Upper lobe of right lung (tissue), 1 donor: Measurements from ENCODE around the gene GLIS1. TPM values are rescaled to one million over a fixed set of nuclear protein-coding genes. Genes with fewer than 3 reads are reported as not detected.

Experiments used
- ATAC-seq: fragments of 200-7000 bp; cut with Tn5 transposase; one replicate; pipeline ENCODE4 v1.9.1; 2020; ENCODE audit warnings: mild to moderate bottlenecking, moderate library complexity
- DNase-seq: peaks from one replicate; pipeline ENCODE4 v3.0.0-alpha.2; 2020
- H3K27ac ChIP-seq: fragments of 200-600 bp; one replicate; pipeline ENCODE4 v1.8.0; 2022
- H3K27me3 ChIP-seq: fragments of 200-600 bp; one replicate; pipeline ENCODE4 v1.8.0; 2022; ENCODE audit warnings: mild to moderate bottlenecking
- H3K36me3 ChIP-seq: fragments of 200-600 bp; one replicate; pipeline ENCODE4 v1.8.0; 2022
- H3K4me1 ChIP-seq: fragments of 200-600 bp; one replicate; pipeline ENCODE4 v1.8.0; 2022
- H3K4me3 ChIP-seq: fragments of 200-600 bp; one replicate; pipeline ENCODE4 v1.8.0; 2022; ENCODE audit warnings: mild to moderate bottlenecking
- H3K9me3 ChIP-seq: fragments of 200-600 bp; one replicate; pipeline ENCODE4 v1.8.0; 2022
- intact Hi-C: fragments of 100-400 bp; cut with DNase I; formaldehyde crosslinking; loops from one replicate; pipeline ENCODE4 v1.11.0; 2022
- total RNA-seq: library from RNA; stranded (reverse); fragmentation: NEBNext Ultra II Directional; extraction: Animal tissue kit (Norgen Biotek cat#: 25700); gene quantifications from one replicate; pipeline ENCODE4 v1.2.1, GENCODE V29; 2021
- TF ChIP-seq, protein P1 (sequence below): fragments of 200-600 bp; IDR thresholded peaks from one replicate; pipeline ENCODE4 v1.8.0; 2022; ENCODE audit warnings: antibody characterized with exemption
- donor health status: DM: no; HTN: yes; CAD: no; lungs with severe emphysema.

The GLIS1 gene
- total RNA-seq, 1 donor from 2014 or later: 0.14 TPM

DNA sequence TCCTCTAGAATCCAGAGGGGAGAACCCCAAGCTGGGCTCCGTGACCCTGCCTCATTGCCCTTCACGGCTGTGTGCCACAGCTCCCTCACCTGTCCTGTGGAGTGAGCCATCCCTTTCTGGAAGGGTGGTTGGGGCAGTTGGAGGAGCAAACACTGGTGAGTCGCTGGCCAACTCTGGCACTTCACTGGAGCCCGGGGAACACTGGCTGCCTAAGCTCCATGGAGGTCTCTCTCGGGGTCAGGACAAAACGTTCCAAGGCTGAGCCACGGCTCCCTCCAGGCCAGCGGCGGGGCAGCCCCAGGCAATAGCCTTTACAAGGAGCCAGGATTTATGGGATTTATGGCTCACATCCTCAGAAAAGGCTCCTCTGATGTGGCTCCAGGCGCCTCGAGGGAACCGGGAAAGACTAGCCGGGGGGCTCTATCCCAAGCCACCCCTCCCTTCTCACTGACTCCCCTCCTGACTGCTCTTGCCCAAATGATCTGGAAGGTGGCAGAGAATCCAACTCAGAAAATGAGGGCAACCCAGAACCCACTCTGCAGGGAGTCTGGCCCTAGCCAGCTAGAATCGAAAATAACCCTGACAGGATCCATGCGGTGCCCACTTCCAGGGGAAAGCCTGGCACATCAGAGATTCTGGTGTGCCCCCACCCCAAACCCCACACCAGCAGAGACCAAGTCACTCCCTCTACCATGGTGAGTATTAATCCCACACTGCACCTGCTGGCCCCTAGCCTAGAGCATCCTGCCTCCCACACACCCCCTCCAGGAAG is 75.2 kb downstream of the GLIS1 start:
- Histone ChIP-seq H3K4me1 (no peaks in the 10 kb centered on the region), H3K4me3 (no peak overlapping the region), H3K9me3 (no peaks in the 10 kb centered on the region), H3K27me3 (no peaks in the 10 kb centered on the region), H3K27ac (no peak overlapping the region), H3K36me3 (no peaks in the 10 kb centered on the region)
- DNase-seq: no peak
- ATAC-seq: no peak
- TF ChIP-seq, protein P1, sequence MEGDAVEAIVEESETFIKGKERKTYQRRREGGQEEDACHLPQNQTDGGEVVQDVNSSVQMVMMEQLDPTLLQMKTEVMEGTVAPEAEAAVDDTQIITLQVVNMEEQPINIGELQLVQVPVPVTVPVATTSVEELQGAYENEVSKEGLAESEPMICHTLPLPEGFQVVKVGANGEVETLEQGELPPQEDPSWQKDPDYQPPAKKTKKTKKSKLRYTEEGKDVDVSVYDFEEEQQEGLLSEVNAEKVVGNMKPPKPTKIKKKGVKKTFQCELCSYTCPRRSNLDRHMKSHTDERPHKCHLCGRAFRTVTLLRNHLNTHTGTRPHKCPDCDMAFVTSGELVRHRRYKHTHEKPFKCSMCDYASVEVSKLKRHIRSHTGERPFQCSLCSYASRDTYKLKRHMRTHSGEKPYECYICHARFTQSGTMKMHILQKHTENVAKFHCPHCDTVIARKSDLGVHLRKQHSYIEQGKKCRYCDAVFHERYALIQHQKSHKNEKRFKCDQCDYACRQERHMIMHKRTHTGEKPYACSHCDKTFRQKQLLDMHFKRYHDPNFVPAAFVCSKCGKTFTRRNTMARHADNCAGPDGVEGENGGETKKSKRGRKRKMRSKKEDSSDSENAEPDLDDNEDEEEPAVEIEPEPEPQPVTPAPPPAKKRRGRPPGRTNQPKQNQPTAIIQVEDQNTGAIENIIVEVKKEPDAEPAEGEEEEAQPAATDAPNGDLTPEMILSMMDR: no peak
- intact Hi-C loops: no loop called here

DNA sequence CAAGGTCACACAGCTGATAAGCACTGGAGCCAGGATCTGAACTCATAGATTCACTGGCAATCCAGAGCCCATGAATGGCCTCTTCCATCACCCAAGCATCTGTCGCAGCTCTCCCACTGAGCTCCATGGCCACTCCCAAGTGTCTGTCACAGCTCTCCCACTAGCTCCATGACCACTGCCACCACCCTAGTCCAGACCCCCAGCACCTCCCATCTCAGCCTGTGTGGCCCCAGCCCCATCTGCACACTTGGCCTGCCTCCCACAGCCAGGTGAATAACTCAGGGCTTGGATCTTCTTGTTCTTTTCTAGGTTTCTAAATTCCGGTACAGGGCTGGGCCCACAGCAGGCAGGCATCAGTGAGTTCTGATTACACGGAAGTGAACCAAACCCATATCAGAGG is 76.0 kb downstream of the GLIS1 start:
- intact Hi-C loops: no loop called here
- H3K9me3 ChIP-seq: no peaks in the 10 kb centered on the region
- no peak overlapping the region for H3K27ac ChIP-seq
- no peak for ATAC-seq
- no peaks in the 10 kb centered on the region for H3K36me3 ChIP-seq
- DNase-seq: no peak
- no peak overlapping the region for H3K4me3 ChIP-seq
- no peaks in the 10 kb centered on the region for H3K4me1 ChIP-seq
- TF ChIP-seq, protein P1: no peak
- H3K27me3 ChIP-seq: no peaks in the 10 kb centered on the region

DNA sequence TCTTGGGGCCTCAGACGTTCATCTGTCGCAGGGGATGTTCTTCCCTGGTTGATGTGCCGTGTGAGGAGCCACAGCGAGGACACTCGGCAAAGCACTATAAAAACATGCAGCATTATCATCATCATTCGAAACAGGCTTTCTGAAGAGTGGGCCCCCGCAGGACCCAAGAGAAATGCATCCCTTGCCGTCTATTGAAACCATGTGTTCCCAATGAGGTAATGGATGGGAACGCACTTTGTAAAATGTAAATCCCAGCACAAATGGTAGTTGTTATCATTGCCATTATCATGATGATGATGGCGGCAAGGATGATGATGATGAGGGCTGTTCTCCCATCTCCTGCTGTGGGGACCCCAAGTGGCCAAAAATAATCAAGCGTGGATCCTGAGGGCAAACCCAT is 76.8 kb downstream of the GLIS1 start:
- H3K9me3 ChIP-seq: no peaks in the 10 kb centered on the region
- H3K36me3 ChIP-seq: no peaks in the 10 kb centered on the region
- H3K4me1 ChIP-seq: no peaks in the 10 kb centered on the region
- TF ChIP-seq, protein P1: no peak
- no peaks in the 10 kb centered on the region for H3K27me3 ChIP-seq
- H3K4me3 ChIP-seq: no peak overlapping the region
- ATAC-seq (no peak), DNase-seq (no peak)
- intact Hi-C loops: no loop called here
- H3K27ac ChIP-seq: no peak overlapping the region

DNA sequence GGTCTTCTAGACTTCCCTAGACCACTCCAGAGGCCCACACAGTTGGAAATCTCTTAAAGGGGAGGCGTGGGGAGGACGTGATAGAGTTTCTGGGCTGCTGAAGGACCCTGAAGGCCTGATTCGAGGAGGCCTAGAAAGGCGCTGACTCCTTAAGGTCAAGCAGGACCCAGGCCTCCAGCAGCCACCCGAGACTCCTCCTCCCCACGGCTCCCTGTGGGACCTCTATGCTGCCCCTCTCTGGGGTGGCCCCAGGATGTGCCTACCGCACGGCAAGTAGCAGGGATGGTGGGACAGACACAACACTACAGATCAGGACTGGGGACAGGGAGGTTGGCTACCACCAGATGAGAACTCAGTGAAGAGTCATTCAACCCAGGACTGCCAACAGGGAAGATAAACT is 77.5 kb downstream of the GLIS1 start:
- Histone ChIP-seq H3K36me3 (no peaks in the 10 kb centered on the region), H3K4me3 (no peak overlapping the region), H3K9me3 (no peaks in the 10 kb centered on the region), H3K27ac (no peak overlapping the region), H3K4me1 (no peaks in the 10 kb centered on the region), H3K27me3 (no peaks in the 10 kb centered on the region)
- DNase-seq (no peak), ATAC-seq (no peak)
- intact Hi-C loops: no loop called here
- TF ChIP-seq, protein P1: no peak

DNA sequence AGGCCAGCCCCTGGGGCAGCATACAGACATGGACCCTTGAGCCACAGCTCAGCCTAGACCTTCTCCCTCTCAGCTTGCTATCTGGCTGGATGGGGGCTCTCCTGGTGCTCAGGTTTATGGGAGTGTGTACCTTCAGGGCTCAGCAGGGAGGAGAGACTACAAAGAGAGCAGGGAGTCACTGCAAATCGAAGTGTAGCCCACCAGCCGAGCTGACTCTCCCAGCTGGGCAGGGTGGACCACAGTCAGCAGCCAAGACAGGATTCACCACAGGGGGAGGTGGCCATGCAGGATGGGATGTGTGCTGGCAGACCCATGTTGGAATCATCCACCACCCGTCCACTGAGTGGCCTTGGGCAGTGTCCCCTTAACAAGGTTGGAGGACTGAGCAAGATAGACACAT is 78.3 kb downstream of the GLIS1 start:
- intact Hi-C loops: no loop called here
- H3K27ac ChIP-seq: no peak overlapping the region
- ATAC-seq (no peak), DNase-seq (no peak)
- no peaks in the 10 kb centered on the region for H3K27me3 ChIP-seq
- no peaks in the 10 kb centered on the region for H3K4me1 ChIP-seq
- no peaks in the 10 kb centered on the region for H3K9me3 ChIP-seq
- H3K4me3 ChIP-seq: no peak overlapping the region
- TF ChIP-seq, protein P1: no peak
- H3K36me3 ChIP-seq: no peaks in the 10 kb centered on the region
